GM18502 (cell line): ENCODE results near the gene CFAP410.
"Not testable (repeated sequence)": the region's sequence is repeated elsewhere in the genome, so short reads cannot be mapped to it uniquely, and the experiment has no call there.

Source experiments
- ATAC-seq: cut with Tn5 transposase; IDR thresholded peaks from one replicate; pipeline ENCODE4 v1.9.1; 2021; ENCODE audit warnings: mild to moderate bottlenecking; ENCODE audit not compliant: unreplicated experiment, poor library complexity

Gene CFAP410

GRCh38 chr21:44319407-44320065 lies 19.7 kb downstream of the CFAP410 start:
- ATAC-seq = no peak

- no peak for ATAC-seq
Observed at GRCh38 chr21:44318489-44319285, 20.5 kb downstream of the CFAP410 start.

- no peak for ATAC-seq
Observed at GRCh38 chr21:44317871-44318270, 21.3 kb downstream of the CFAP410 start.

GRCh38 chr21:44317241-44317782 lies 21.9 kb downstream of the CFAP410 start:
- ATAC-seq = no peak

- ATAC-seq = no peak
Observed at GRCh38 chr21:44316277-44316900, 22.8 kb downstream of the CFAP410 start.

GRCh38 chr21:44315691-44316203 lies 23.4 kb downstream of the CFAP410 start:
- no peak for ATAC-seq

GRCh38 chr21:44314561-44314960 lies 24.6 kb downstream of the CFAP410 start:
- no peak for ATAC-seq

GRCh38 chr21:44314128-44314527 lies 25.1 kb downstream of the CFAP410 start:
- ATAC-seq = no peak

GRCh38 chr21:44313451-44313850 lies 25.7 kb downstream of the CFAP410 start:
- no peak for ATAC-seq

- no peak for ATAC-seq
Observed at GRCh38 chr21:44312716-44313115, 26.5 kb downstream of the CFAP410 start.

GRCh38 chr21:44312089-44312488 lies 27.1 kb downstream of the CFAP410 start:
- no peak for ATAC-seq

GRCh38 chr21:44310628-44311507 lies 28.3 kb downstream of the CFAP410 start:
- no peak for ATAC-seq

GRCh38 chr21:44306936-44307704 lies 32.1 kb downstream of the CFAP410 start:
- ATAC-seq = no peak

- no peak for ATAC-seq
Observed at GRCh38 chr21:44305691-44306090, 33.5 kb downstream of the CFAP410 start.

GRCh38 chr21:44304877-44305293 lies 34.3 kb downstream of the CFAP410 start:
- ATAC-seq = no peak

GRCh38 chr21:44304011-44304616 lies 35.1 kb downstream of the CFAP410 start:
- ATAC-seq = no peak

- no peak for ATAC-seq
Observed at GRCh38 chr21:44303490-44303981, 35.7 kb downstream of the CFAP410 start.

GRCh38 chr21:44302573-44303401 lies 36.4 kb downstream of the CFAP410 start:
- ATAC-seq = not testable (repeated sequence)
